OCI-LY1 (cell line): ENCODE data around the gene TYMS.

Experiments
- CTCF ChIP-seq: fragments of 200-600 bp; sonication (generic), shearing (Covaris generic); IDR thresholded peaks from 2 replicates; pipeline ENCODE4 v1.5.1; 2017; ENCODE audit warnings: mild to moderate bottlenecking, antibody characterized with exemption, low read length, moderate library complexity, mixed read lengths
- EZH2 ChIP-seq: fragments of 200-600 bp; sonication (generic), shearing (Covaris generic); IDR thresholded peaks from 2 replicates; pipeline ENCODE4 v1.8.0; 2017; ENCODE audit warnings: borderline replicate concordance, mixed run types, mild to moderate bottlenecking, antibody characterized with exemption, low read length, moderate library complexity, mixed read lengths

DNA sequence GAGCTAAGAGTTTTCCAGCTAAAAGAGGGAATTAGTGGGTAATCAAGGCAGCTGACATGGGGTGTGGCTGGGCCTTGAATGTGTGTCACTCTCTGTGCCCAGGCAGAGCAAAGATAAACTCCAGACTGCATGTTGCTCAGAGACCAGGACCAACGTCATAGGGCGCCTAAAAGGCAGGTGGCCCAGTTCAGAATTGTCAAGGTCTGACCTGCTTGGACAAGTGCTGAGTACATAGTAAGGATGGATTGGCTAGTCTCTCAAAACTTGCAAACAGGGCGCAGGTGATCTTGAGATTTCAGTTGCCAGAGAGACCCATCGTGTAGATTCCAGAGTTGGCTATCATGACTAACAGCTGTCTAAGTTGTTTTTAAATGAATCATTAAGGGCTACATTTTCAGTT, 41.7 kb upstream of the TYMS start:
- TF ChIP-seq CTCF = no peak
- TF ChIP-seq EZH2 = no peak
